GM12801 (cell line): Measurements from ENCODE around the gene TAMM41.

Experiments
- CTCF ChIP-seq: IDR thresholded peaks from one replicate; pipeline ENCODE4 v1.5.1; 2011; ENCODE audit warnings: control low read depth; ENCODE audit not compliant: insufficient read length; ENCODE audit errors: extremely low read depth

TAMM41 gene

GRCh38 chr3:11803977-11804892 is 42.5 kb downstream of the TAMM41 start:
- TF ChIP-seq CTCF = no peak

GRCh38 chr3:11799791-11800190 is 46.9 kb downstream of the TAMM41 start:
- TF ChIP-seq CTCF = no peak

- TF ChIP-seq CTCF = no peak
Measured at GRCh38 chr3:11794927-11795326, 51.8 kb downstream of the TAMM41 start.

- no peak for TF ChIP-seq CTCF
Measured at GRCh38 chr3:11791339-11792200, 55.1 kb downstream of the TAMM41 start.

- TF ChIP-seq CTCF = no peak
Measured at GRCh38 chr3:11789412-11789811, 57.3 kb downstream of the TAMM41 start.

- TF ChIP-seq CTCF = no peak
Measured at GRCh38 chr3:11784971-11785377, 61.7 kb downstream of the TAMM41 start.

GRCh38 chr3:11780341-11780740 is 66.3 kb downstream of the TAMM41 start:
- no peak for TF ChIP-seq CTCF
